Measurements from ENCODE around the gene WHRN. TPM values are rescaled to one million over a fixed set of nuclear protein-coding genes. Genes with fewer than 3 reads are reported as not detected.

Gene WHRN
- total and polyA plus RNA-seq, 9 of the 15 experiments (the other 6 are each of a cell fraction or from before 2014, with no cell fraction given) = 0.31 to 14.1 (median 3.0) TPM

GRCh38 chr9:114546851-114547250, 41.6 kb upstream of the WHRN start (continued):
- TF ChIP-seq, protein P1, sequence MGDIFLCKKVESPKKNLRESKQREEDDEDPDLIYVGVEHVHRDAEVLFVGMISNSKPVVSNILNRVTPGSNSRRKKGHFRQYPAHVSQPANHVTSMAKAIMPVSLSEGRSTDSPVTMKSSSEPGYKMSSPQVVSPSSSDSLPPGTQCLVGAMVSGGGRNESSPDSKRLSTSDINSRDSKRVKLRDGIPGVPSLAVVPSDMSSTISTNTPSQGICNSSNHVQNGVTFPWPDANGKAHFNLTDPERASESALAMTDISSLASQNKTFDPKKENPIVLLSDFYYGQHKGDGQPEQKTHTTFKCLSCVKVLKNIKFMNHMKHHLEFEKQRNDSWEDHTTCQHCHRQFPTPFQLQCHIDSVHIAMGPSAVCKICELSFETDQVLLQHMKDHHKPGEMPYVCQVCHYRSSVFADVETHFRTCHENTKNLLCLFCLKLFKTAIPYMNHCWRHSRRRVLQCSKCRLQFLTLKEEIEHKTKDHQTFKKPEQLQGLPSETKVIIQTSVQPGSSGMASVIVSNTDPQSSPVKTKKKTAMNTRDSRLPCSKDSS (IDR thresholded peaks at IDR 0.05; ENCODE audit: low read depth, partially characterized antibody) = no peak
- TF ChIP-seq BACH1 (tag; IDR thresholded peaks at IDR 0.05) (no peak), NCOA4 (IDR thresholded peaks at IDR 0.05; ENCODE audit: partially characterized antibody) (no peak), ETV1 (tag; conservative IDR thresholded peaks at IDR 0.05; ENCODE audit: low read depth) (no peak), SIN3A (IDR thresholded peaks at IDR 0.05; ENCODE audit: borderline replicate concordance in 2 of 2, control insufficient read depth in 1 of 2, low read depth in 2 of 2, low read length in 2 of 2) (no peak), LEF1 (IDR thresholded peaks at IDR 0.05) (no peak), MIER1 (IDR thresholded peaks at IDR 0.05; ENCODE audit: low read depth) (no peak), ILF3 (IDR thresholded peaks at IDR 0.05; ENCODE audit: borderline replicate concordance) (no peak), DDX20 (tag; IDR thresholded peaks at IDR 0.05; ENCODE audit: low read depth) (no peak), NFE2L1 (tag; IDR thresholded peaks at IDR 0.05; ENCODE audit: borderline replicate concordance, low read depth) (no peak), XRCC5 (IDR thresholded peaks at IDR 0.05; ENCODE audit: low read depth, low read length) (no peak), MEIS2 (IDR thresholded peaks at IDR 0.05; ENCODE audit: partially characterized antibody) (no peak), ZNF76 (CRISPR knock-in tag; IDR thresholded peaks at IDR 0.05; ENCODE audit: borderline replicate concordance) (no peak)
- TF ChIP-seq, protein P2, sequence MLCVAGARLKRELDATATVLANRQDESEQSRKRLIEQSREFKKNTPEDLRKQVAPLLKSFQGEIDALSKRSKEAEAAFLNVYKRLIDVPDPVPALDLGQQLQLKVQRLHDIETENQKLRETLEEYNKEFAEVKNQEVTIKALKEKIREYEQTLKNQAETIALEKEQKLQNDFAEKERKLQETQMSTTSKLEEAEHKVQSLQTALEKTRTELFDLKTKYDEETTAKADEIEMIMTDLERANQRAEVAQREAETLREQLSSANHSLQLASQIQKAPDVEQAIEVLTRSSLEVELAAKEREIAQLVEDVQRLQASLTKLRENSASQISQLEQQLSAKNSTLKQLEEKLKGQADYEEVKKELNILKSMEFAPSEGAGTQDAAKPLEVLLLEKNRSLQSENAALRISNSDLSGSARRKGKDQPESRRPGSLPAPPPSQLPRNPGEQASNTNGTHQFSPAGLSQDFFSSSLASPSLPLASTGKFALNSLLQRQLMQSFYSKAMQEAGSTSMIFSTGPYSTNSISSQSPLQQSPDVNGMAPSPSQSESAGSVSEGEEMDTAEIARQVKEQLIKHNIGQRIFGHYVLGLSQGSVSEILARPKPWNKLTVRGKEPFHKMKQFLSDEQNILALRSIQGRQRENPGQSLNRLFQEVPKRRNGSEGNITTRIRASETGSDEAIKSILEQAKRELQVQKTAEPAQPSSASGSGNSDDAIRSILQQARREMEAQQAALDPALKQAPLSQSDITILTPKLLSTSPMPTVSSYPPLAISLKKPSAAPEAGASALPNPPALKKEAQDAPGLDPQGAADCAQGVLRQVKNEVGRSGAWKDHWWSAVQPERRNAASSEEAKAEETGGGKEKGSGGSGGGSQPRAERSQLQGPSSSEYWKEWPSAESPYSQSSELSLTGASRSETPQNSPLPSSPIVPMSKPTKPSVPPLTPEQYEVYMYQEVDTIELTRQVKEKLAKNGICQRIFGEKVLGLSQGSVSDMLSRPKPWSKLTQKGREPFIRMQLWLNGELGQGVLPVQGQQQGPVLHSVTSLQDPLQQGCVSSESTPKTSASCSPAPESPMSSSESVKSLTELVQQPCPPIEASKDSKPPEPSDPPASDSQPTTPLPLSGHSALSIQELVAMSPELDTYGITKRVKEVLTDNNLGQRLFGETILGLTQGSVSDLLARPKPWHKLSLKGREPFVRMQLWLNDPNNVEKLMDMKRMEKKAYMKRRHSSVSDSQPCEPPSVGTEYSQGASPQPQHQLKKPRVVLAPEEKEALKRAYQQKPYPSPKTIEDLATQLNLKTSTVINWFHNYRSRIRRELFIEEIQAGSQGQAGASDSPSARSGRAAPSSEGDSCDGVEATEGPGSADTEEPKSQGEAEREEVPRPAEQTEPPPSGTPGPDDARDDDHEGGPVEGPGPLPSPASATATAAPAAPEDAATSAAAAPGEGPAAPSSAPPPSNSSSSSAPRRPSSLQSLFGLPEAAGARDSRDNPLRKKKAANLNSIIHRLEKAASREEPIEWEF (CRISPR knock-in tag; IDR thresholded peaks at IDR 0.05) = no peak

Measured in K562 (cell line).